HS-27A (cell line): ENCODE measurements around the gene HSD17B8.

Source experiments
- DNase-seq: peaks from one replicate; pipeline ENCODE4 v3.0.0-alpha.2; 2012; ENCODE audit warnings: low read depth, missing footprints

HSD17B8 gene

DNA sequence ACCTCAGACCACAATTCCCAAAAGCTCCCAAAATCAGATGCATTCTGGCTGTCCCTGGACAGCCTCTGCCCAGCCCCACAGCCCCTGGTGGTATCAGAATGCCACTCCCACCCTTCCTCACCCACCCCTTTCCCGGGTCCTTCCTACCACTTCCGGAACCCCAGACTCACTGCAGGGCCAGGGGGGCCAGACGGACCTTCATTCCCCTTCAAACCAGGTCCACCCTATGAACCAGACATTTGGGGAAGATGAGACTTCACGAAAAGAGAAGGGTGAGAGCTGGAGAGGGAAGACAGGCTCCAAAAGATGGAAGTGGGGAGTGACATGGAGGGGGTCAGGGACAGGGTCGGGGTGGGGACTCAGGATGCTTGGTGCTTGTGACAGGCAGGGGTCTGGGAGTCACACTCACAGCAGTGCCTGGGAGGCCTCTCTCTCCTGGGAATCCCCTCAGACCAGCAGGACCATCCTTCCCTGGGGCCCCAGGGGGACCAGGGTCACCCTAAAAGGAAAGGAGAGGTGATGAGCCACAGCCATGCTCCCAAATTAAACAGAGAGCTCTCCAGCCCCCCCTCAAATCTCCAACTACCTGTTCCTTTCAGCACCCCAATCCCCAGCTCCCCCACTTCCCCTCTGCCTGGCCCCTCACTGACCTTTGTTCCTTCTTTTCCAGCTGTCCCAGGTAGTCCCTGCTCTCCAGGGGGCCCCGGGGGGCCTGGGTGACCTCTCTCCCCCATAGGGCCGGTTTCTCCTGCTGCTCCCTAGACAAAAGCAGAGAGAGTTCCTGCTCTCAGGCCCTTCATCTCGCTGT is 32.4 kb upstream of the HSD17B8 start:
- no peak for DNase-seq

DNA sequence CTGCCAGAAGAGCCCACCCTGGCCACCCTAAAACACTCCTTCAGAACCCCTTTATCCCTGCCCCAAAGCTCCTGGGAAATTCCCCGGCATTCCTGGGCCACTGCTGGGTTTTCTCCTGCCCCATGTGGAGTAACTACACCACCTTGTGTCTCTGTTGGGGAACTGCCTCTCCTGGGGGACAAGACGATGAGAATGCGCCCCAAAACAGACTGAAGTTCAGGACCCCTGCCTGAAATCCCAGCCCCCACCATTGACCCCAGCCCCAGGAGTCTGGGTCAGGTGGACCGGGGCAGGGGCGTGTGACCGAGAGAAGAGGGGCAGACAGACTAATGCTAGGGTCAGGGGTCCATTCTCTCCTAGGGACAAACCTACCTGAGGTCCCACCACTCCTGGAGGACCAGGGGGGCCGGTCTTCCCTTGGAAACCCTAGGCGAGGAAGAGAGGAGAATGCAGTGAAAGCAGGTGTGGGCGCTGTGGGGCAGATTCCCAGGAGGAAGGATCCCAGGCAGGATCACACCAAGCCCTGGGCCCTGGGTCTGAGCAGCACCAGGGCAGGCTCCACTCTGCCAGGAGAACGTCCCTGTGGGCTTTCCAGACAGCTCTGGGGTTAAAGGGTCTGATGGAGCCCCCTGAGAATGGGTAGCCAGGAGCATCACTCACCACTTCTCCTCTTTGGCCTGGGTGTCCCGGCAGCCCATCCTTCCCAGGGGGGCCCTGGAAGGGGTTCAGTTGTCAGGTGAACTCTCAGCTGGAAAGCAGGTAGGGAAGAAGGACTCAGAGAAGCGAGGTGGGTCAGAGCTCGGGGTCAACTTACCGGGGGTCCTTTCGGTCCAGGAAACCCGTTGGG is 31.5 kb upstream of the HSD17B8 start:
- no peak for DNase-seq

DNA sequence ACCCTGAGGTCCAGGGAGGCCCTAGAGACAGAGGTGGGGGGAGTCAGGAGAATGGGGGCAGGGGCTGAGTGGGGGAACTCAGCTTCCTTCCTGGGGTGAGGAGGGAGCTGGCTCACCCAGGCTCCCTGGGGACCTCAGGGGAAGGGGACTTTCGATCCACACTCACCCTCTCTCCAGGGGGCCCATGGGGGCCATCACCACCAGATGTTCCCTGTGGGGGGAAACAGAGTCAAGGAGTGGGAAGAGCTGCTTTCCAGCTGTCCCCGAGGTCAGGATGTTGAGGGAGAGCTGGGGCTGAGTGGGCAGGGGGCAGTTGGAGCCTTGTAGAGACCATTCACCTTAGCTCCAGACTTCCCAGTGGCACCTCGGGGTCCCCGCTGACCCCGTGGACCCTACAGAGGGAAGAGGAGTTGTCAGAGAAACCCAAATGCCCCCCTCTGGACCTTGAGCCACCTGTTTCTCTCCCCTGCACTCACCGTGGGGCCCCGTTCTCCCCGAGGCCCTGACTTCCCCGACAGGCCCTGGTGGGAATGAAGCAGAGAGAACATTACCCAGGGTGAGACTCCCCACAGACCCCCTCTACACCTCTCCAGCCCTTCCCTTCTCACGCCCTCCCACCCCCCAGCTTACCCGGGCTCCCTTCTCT is 30.8 kb upstream of the HSD17B8 start:
- no peak for DNase-seq

DNA sequence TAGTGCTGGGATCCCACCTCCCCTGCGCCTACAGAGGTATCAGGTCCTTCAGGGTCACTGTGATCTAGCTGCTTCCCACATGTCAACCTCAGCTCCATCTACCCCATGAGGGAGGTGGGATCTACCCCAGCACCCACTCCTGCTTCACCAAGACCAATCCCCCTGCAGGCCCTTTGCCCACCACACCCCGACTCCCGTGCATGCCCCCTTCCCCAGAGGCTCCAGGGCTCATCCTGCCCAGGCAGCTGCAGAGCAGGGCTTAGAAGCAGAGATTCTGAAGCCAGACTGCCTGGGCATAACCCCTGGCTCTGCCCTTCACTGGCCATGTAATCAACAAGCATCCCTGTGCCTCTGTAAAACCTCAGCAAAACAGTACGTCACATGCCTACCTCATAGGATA is 29.7 kb upstream of the HSD17B8 start:
- DNase-seq: no peak

DNA sequence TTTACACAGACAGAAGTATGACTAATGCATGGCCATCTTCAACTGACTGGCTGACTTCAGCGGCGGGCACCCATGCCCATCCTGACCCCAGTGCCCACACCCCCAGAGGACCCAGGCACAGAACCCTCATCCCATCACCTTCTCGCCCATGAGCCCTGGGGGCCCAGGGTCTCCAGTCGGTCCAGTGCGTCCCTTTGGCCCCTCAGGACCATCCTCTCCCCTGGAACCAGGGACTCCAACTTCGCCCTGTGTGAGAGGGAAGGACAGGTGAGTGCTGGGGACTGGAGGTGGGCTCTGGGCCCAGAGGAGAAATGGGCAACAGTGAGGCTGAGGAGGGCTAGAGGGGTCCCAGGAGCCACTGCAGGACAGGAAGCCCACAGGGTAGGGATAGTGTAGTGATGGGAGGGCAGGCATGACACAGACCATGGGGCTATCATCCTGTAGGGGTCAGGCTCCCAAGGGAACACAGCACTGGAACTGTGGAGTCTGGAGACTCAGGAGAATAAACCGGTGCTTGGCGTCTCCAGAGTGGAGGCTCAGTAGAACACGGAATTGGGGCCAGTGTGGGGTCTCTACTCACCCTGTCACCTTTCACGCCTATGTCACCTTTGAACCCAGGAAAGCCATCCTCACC is 28.9 kb upstream of the HSD17B8 start:
- DNase-seq: no peak

DNA sequence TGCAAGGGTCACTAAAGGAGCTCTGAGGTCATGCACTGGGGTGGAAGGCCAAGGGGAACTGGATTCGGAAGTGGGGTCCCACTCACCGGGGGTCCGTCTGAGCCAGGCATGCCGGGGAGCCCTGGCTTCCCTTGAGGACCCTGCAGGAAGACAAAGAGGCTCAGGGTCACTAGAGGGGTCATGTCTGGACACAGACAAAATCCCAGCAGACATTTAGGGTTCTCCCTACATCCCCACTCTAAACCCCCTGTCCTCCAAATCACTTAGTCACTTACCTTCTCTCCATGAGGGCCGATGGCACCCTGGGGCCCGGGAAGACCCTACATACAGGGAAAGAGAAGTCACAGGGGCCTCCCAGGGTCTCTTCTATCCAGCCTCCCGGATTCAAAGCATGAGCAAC is 27.5 kb upstream of the HSD17B8 start:
- DNase-seq: no peak

DNA sequence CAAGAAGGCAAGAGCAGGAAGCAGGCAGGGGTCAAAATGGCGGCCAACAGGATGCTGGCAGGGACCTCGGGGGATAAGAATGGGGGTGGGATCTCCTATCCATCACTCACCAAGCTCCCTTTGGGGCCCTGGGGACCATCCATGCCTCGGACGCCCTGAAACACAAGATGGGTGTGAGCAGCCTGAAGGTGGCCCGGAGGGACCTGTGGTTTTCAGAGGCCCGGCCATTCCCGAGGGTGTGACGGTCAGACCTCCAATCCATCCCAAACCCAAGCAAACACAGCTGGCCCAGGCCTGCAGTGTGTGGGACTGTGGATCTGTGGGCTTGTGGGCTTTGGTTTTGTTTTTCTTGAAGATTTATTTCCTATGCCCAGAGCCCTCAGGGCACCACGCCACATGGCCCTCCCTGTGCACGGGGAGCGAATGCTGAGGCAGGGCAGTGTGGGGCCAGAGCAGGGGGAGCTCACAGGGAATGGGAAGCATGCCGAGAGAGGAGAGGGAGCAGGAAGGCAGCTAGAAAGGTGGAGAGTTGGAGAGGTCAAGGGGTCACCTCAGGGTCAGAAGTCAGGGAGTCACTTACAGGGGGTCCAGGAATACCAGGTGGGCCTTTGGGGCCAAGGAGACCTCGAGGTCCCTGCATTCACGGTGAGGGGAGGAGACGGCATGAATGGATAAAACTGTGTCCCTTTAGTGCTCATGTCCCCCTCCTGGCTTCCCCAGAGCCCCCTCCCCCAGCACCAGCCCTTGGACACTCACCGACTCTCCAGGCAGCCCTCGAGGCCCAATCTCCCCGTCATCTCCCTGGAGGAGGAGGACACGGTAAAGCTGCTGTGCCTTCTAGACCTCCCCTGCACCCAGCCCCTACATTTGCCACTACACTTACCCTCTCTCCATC is 26.7 kb upstream of the HSD17B8 start:
- no peak for DNase-seq

DNA sequence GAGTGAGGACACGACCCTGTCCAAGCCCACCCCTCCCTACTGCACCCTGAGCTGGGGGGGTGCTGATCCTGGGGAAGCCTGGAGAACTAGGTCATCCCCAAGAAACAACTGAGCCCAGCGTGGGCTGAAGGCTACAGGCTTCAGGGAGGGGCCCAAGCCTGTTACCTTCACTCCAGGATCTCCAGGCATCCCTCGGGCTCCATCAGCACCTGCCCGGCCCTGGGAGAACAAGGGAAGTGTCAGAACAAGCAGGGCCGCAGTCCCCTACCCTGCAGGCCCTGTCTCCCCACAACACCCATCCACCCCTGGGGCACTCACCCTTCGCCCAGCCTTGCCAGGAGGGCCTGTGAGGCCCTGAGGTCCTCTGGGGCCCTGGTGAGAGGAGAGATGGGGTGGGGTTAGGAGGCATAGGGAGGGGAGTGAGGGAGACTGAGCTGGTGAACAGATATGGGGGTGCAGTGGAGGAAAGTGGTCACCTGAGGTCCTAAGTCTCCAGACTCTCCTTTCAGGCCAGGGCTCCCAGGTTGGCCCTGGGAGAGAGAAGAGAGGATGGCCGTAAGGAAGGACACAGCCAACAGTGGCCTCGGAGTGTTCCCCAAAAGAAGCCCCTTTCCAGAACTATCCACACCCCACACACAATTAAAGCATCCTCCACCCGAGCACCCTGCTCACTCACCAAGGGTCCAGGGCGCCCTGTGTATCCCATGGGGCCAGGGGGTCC is 25.5 kb upstream of the HSD17B8 start:
- no peak for DNase-seq

DNA sequence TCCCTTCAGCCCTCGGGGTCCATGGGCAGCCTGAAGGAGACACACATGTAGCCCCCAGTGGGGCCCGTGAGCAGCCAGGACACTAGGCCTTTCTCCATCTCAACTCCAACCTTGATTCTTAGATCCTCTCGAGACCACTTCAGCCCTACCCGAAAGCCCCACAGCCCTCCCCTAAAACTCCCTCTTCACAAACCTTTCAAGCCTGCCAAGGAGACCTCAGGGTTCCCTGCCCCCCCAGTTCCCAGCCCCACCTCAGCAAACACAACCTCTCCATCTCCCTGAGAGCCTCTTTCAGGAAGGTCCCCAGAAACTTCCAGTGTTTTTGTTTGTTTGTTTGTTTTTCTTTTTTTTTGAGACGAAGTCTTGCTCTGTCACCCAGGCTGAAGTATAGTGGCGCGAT is 23.3 kb upstream of the HSD17B8 start:
- no peak for DNase-seq

DNA sequence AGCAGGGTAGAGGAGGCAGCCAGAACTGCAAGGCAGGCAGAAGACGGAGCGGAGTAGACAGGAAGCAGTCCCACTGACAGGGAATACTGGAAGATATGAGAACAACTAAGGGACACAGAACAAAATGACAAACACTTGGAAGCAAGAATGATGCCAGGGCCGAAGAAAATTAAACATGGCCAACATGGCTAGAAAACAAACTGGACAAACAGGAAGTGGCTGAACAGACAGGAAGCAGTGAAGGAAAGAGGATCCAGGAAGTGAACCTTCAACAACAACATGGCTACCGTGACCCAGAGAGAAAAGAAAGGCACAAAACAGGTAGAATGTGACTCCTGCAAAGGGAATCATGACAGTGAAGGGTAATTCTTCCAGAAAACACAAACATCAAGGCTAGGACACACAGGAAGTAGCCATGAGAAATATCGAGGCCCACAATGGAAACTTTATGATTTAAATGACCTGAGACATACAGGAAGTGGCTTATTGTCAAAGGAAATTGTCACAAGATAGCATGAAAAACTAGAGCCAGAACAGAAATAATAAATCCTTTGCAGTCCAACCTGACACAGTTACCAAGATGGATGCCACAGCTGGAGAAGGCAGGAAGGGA is 21.3 kb upstream of the HSD17B8 start:
- DNase-seq: no peak

DNA sequence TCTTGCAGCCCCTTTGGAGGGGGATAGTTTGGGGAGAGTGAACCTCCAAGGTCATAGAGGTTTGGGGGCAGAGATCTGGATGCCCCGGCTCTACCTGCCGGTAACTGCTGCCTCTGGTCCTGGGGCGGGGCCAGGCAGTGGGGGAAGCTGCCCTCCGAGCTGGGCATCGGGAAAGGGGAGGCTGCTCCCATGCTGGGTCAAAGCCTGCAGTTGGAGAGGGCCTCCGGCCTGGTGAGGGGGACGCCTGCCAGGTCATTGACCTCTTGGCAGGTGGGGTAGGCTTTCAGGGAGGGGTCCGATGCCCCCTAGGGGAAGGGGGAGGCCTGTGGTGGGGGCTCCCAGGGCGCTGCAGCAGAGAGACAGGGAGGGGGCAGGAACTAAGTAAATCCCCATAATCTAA is 19.3 kb upstream of the HSD17B8 start:
- no peak for DNase-seq

DNA sequence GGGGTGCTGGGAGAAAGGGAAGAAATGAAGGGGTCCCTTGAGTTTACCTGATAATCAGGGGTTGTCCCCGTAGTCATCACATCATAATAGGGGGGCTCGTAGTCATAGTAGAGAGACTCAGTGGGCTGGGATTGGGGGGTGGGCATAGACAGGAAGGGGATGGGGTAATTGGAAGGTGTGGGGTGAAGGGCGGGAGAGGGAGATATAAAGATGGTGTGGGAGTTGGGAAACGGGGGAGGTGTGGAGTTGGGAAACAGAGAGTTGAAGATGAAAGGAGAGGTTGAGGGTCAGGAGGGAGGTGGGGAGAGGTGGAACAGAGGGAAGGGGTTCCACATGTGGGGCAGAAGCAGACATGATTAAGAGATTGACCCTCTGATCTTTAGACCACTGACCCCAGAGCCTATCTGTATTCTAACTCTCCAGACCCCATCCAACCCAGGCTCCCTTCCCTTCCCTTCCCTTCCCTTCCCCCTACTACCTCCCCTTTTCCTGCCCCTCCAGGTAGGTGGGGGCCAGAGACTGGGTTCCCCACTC is 18.7 kb upstream of the HSD17B8 start:
- DNase-seq: no peak

DNA sequence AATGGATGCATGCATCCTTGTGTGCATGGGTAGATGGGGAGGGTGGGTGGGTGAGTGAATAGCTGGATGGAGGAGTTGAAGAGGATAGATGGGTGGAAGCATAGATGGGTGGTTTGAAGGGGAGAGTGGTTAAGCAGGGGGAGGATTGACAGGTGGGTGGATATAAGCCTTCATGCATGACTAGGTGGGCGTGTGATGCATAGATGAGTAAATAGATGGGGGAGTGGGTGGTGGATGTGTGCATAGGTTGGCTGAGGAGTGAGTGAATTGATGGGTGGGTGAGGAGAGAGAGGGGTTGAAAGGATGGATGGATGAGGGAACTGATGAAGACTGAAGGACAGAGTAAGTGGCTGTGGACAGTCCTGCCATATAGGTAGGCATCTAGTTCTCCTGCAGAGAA is 16.6 kb upstream of the HSD17B8 start:
- no peak for DNase-seq

DNA sequence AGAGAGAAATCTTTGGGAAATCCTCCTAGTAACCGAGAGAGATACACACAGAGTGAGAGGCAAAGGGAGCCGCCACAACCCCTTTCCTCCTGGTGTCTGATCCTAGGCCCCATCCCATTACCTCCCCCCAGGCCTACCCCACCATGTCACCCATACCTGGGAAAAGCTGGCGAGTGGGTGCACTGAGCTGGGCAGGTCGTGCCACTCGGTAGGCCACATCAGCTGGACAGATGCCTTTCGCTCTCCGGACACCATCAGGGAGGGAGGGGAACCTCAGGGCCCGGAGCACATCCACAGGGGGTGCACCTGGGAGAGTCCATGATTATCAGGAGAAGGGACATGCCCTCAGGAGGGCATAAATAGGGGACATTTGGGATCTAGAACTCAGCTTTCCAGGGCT is 15.3 kb upstream of the HSD17B8 start:
- DNase-seq: no peak

DNA sequence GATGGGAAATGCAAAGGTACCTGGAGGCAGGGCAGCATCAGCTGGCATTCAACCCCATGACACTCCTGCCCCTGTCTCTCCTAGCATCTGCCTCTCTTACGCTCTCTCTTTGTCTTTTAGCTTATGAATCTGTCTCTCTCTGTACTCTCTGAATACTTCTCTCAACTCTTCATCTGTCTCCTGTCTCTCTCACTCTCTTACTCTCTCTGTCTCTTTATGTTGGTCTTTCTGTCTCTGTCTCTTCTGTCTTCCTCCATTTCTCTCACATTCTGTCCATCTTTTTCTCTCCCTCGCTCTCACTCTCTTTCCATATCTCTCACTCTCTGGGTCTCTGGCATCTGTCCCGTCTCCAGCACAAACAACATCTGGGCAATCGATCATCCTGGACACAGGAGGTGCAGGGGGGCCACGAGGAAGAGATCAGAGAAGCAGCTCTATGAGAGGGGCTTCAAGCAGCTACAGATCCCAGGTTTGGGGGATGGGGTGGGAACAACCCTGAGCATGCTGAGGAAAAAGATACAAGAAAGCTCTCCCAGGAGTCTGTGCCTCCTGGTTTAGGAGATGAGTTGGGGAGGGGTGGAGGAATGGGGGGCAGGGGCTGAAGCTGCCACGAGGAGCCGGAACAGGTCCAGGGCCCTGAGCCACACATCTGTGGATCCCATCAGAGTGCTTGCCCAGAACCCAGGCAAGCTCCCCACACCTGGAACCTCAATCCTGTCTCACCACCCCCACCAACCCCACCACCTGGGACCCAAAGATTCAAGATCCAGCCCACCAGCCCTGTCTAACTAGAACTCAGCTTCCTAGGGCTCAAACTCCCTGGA is 14.6 kb upstream of the HSD17B8 start:
- no peak for DNase-seq

DNA sequence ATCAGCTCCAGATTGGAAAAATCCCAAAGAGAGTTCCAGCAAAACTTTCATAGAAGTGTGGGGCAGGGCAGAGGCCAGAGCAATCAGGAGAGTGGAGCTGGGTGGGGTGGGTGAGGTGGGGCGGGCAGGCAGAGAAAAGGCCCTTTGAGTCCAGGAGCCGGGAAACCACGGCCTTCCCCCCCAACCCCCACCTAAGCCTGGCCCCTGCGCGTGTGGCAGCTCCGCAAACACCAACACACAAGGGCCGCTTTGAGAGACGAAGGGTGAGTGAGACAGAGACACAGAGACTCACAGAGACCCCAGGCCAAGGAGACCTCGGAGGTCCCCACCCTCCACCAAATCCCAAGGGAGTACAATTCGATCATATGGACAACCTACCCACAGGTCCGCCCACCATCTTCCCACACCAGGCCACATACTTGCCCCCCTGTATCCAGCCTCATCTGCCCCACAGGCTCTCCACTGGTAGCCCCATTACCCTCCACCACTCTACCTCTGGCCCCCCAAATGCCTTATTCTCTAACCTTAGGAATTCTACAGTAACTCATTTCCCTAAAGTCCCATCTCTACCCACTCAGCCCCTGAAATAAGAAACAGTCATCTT is 13.8 kb upstream of the HSD17B8 start:
- no peak for DNase-seq

DNA sequence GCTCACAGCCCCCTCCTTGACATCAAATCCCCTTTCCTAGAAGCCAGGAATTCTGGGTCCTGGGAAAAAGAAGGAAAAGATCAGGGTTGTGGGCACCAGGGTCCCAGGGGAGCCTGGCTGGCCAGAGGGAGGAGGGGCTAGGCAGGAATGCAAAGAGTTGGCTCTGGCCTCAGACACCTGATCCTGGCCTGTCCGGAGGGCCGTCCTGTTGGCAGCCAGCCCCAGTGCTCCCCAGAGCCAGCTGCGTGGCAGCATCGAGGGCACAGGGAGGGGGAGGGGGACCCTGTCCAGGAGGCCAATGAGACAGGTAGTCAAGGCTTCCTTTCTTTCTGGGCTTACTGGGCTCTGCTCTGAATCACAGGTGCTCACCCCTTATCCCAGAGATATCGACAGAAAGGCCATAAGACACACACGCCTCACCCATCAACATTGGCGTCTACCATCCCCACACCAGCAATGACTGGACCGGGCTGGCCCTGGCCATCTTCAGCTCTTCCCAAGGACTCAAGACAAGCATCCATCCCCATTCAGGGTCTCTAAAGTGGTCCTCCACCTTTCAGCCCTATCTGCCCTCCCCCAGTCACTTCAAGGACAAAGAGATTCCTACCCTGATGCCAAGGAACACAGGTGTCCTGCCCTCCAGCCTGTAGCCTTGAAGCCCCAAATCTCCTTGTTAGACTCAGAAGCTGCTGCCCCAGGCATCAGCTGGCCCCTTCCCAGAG is 12.9 kb upstream of the HSD17B8 start:
- DNase-seq: no peak

DNA sequence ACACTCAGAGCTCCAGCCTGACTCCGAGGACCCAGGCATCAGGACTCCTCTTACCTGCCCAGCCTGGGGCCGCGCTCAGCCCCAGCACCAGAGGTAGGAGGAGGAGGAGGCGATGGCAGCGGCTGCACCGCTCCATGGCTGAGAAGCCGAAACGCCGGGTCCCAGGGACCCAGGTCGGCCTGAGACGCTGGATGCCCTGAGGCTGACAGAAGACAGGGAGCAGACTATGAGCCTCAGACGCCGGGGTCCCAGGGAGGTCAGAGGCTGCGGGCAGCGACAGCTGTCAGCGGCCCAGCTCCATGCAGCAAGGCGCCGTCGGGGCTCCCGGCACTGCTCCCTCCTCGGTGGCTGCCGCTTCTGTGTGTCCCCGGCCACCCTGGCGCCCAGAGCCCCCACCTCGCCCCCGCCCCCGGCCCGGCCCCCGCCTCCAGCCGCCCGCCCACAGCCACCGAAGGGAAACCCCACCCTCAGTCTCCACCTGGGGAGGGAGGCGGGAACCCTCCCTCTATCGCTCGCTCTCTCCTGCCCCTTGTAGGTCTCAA is 12.3 kb upstream of the HSD17B8 start, which contains the start of gene COL11A2:
Gene COL11A2, minus strand, starts transcription at position 363 of the 542 bp plus-strand sequence. Its CDS starts 227 bp downstream, at position 136.
- no peak for DNase-seq
